ENCODE results near the gene EEF2K.
"Not testable (repeated sequence)": the region's sequence is repeated elsewhere in the genome, so short reads cannot be mapped to it uniquely, and the experiment has no call there.

The EEF2K gene

GRCh38 chr16:22210854-22211253, 4.8 kb downstream of the EEF2K start:
- in situ Hi-C loops (cut with HindIII; ENCODE audit: low sequenced_read_pairs), result no loop called here
- no peak for TF ChIP-seq CTCF (IDR thresholded peaks at IDR 0.05; ENCODE audit: low read depth, low read length)
- no peak for DNase-seq (ENCODE audit: low read depth, low spot score)
- H3K4me3 ChIP-seq (ENCODE audit: low read depth, low read length), result no peak overlapping the region

GRCh38 chr16:22213236-22213635, 7.2 kb downstream of the EEF2K start:
- no peak for TF ChIP-seq CTCF (IDR thresholded peaks at IDR 0.05; ENCODE audit: low read depth, low read length)
- in situ Hi-C loops (cut with HindIII; ENCODE audit: low sequenced_read_pairs), result no loop called here
- no peak overlapping the region for H3K4me3 ChIP-seq (ENCODE audit: low read depth, low read length)
- no peak for DNase-seq (ENCODE audit: low read depth, low spot score)

- H3K4me3 ChIP-seq (ENCODE audit: low read depth, low read length), result no peak overlapping the region
- TF ChIP-seq CTCF (IDR thresholded peaks at IDR 0.05; ENCODE audit: low read depth, low read length), result no peak
- no peak for DNase-seq (ENCODE audit: low read depth, low spot score)
- in situ Hi-C loops (cut with HindIII; ENCODE audit: low sequenced_read_pairs), result no loop called here
Observed at GRCh38 chr16:22213801-22214200, 7.7 kb downstream of the EEF2K start.

- in situ Hi-C loops (cut with HindIII; ENCODE audit: low sequenced_read_pairs), result no loop called here
- no peak for DNase-seq (ENCODE audit: low read depth, low spot score)
- no peak overlapping the region for H3K4me3 ChIP-seq (ENCODE audit: low read depth, low read length)
- no peak for TF ChIP-seq CTCF (IDR thresholded peaks at IDR 0.05; ENCODE audit: low read depth, low read length)
Observed at GRCh38 chr16:22214402-22214801, 8.3 kb downstream of the EEF2K start.

- DNase-seq (ENCODE audit: low read depth, low spot score), result no peak
- no peak overlapping the region for H3K4me3 ChIP-seq (ENCODE audit: low read depth, low read length)
- TF ChIP-seq CTCF (IDR thresholded peaks at IDR 0.05; ENCODE audit: low read depth, low read length), result no peak
- in situ Hi-C loops (cut with HindIII; ENCODE audit: low sequenced_read_pairs), result no loop called here
Observed at GRCh38 chr16:22214889-22215288, 8.8 kb downstream of the EEF2K start.

- H3K4me3 ChIP-seq (ENCODE audit: low read depth, low read length), result no peak overlapping the region
- TF ChIP-seq CTCF (IDR thresholded peaks at IDR 0.05; ENCODE audit: low read depth, low read length), result no peak
- peak; percentile 17 for DNase-seq (ENCODE audit: low read depth, low spot score)
- in situ Hi-C loops (cut with HindIII; ENCODE audit: low sequenced_read_pairs), result no loop called here
Observed at GRCh38 chr16:22216191-22216831, 10.2 kb downstream of the EEF2K start.

- H3K4me3 ChIP-seq (ENCODE audit: low read depth, low read length); in situ Hi-C loops (cut with HindIII; ENCODE audit: low sequenced_read_pairs); DNase-seq (ENCODE audit: low read depth, low spot score): not testable (repeated sequence)
Observed at GRCh38 chr16:22216832-22217225, 10.8 kb downstream of the EEF2K start.
